Mesenchymal stem cell (in vitro differentiated cells and primary cell): ENCODE results near the gene PCDHB6.
A peak's percentile ranks its signal among the peaks of the same experiment; 100 is the strongest.
"Not testable (repeated sequence)": the region's sequence is repeated elsewhere in the genome, so short reads cannot be mapped to it uniquely, and the experiment has no call there.

Source experiments
- DNase-seq: peaks from one replicate; pipeline ENCODE4 v3.0.0-alpha.2; 2013
- H2AFZ ChIP-seq: one replicate; pipeline ENCODE4 v1.6.1; 2013; ENCODE audit warnings: low read depth, mild to moderate bottlenecking, control low read depth, inconsistent platforms, low read length, moderate library complexity
- H2AK5ac ChIP-seq: 2 replicates; pipeline ENCODE4 v1.6.1; 2013; ENCODE audit warnings: low read length, moderate library complexity, mild to moderate bottlenecking, inconsistent platforms; ENCODE audit not compliant: severe bottlenecking
- H2BK120ac ChIP-seq: one replicate; pipeline ENCODE4 v1.6.1; 2013; ENCODE audit warnings: low read depth, mild to moderate bottlenecking, inconsistent platforms, low read length, moderate library complexity
- H2BK12ac ChIP-seq, 2 experiments: one replicate each; pipeline ENCODE4 v1.6.1; 2013; ENCODE audit warnings: inconsistent platforms in 2 of 2, low read length in 2 of 2, mild to moderate bottlenecking in 2 of 2, moderate library complexity in 2 of 2, control low read depth in 1 of 2
- H2BK15ac ChIP-seq: one replicate; pipeline ENCODE4 v1.6.1; 2013; ENCODE audit warnings: mild to moderate bottlenecking, low read depth, inconsistent platforms; ENCODE audit not compliant: poor library complexity, severe bottlenecking
- H2BK5ac ChIP-seq: 2 replicates; pipeline ENCODE4 v1.6.1; 2013; ENCODE audit warnings: low read depth, mild to moderate bottlenecking, low read length, control low read depth, inconsistent platforms; ENCODE audit not compliant: poor library complexity, severe bottlenecking
- H3K14ac ChIP-seq, 2 experiments: one replicate each; pipeline ENCODE4 v1.6.1; 2013; ENCODE audit warnings: inconsistent platforms in 2 of 2, low read length in 2 of 2, control low read depth in 1 of 2, mild to moderate bottlenecking in 1 of 2, moderate library complexity in 1 of 2
- H3K18ac ChIP-seq, 2 experiments: one replicate each; pipeline ENCODE4 v1.6.1; 2013; ENCODE audit warnings: inconsistent platforms in 2 of 2, low read length in 2 of 2, control low read depth in 1 of 2, low read depth in 1 of 2, mild to moderate bottlenecking in 1 of 2
- H3K23ac ChIP-seq, 2 experiments: one replicate each; pipeline ENCODE4 v1.6.1; 2013; ENCODE audit warnings: inconsistent platforms in 2 of 2, low read length in 2 of 2, mild to moderate bottlenecking in 2 of 2, moderate library complexity in 2 of 2, control low read depth in 1 of 2
- H3K27ac ChIP-seq: 2 replicates; pipeline ENCODE4 v1.5.1; 2013; ENCODE audit warnings: mild to moderate bottlenecking, moderate library complexity, low read length, control low read depth, inconsistent platforms; ENCODE audit not compliant: poor library complexity, severe bottlenecking
- H3K27me3 ChIP-seq, 2 experiments: 2 replicates each; pipeline versions ENCODE4 v1.6.1 to v1.7.0; 2013; ENCODE audit warnings: low read length in 2 of 2, mild to moderate bottlenecking in 2 of 2, moderate library complexity in 2 of 2, control low read depth in 1 of 2, inconsistent platforms in 1 of 2; ENCODE audit not compliant: control insufficient read depth in 1 of 2, insufficient read depth in 1 of 2
- H3K36me3 ChIP-seq, 2 experiments: 2 replicates each; pipeline versions ENCODE4 v1.6.1 to v1.7.0; 2013; ENCODE audit warnings: low read length in 2 of 2, control low read depth in 1 of 2, inconsistent platforms in 1 of 2, low read depth in 1 of 2, mild to moderate bottlenecking in 1 of 2; ENCODE audit not compliant: insufficient read depth in 2 of 2, control insufficient read depth in 1 of 2
- H3K4ac ChIP-seq, 2 experiments: one replicate each; pipeline ENCODE4 v1.6.1; 2013; ENCODE audit warnings: inconsistent platforms in 2 of 2, low read length in 2 of 2, mild to moderate bottlenecking in 2 of 2, moderate library complexity in 2 of 2, control low read depth in 1 of 2, low read depth in 1 of 2
- H3K4me1 ChIP-seq: 2 replicates; pipeline ENCODE4 v1.6.1; 2013; ENCODE audit warnings: low read depth, low read length, control low read depth; ENCODE audit not compliant: control insufficient read depth, insufficient read depth
- H3K4me2 ChIP-seq: 2 replicates; pipeline ENCODE4 v1.6.1; 2013; ENCODE audit warnings: low read length, mild to moderate bottlenecking, inconsistent platforms; ENCODE audit not compliant: poor library complexity, severe bottlenecking
- H3K4me3 ChIP-seq, 2 experiments: 2 replicates each; pipeline versions ENCODE4 v1.5.1 to v1.7.0; 2013; ENCODE audit warnings: low read length in 2 of 2, mild to moderate bottlenecking in 2 of 2, control low read depth in 1 of 2, low read depth in 1 of 2; ENCODE audit not compliant: insufficient read depth in 1 of 2
- H3K79me1 ChIP-seq: replicated peaks from 2 replicates; pipeline ENCODE4 v1.6.1; 2013; ENCODE audit warnings: mild to moderate bottlenecking, control low read depth, low read length, inconsistent platforms; ENCODE audit not compliant: poor library complexity, severe bottlenecking
- H3K9ac ChIP-seq: 2 replicates; pipeline ENCODE4 v1.7.0; 2013; ENCODE audit warnings: mild to moderate bottlenecking, low read length, moderate library complexity
- H3K9me3 ChIP-seq: 2 replicates; pipeline ENCODE4 v1.7.0; 2013; ENCODE audit warnings: mild to moderate bottlenecking, low read length; ENCODE audit not compliant: control insufficient read depth
- H4K8ac ChIP-seq: one replicate; pipeline ENCODE4 v1.6.1; 2013; ENCODE audit warnings: inconsistent platforms, mild to moderate bottlenecking, low read length, moderate library complexity
- H4K91ac ChIP-seq: one replicate; pipeline ENCODE4 v1.6.1; 2013; ENCODE audit warnings: mild to moderate bottlenecking, low read length, inconsistent platforms
- WGBS: methylation state at CpG from one replicate; pipeline ENCODE4 v1.1.7; 2013; ENCODE audit warnings: mixed read lengths; 5-methylcytosine and 5-hydroxymethylcytosine counted together

PCDHB6 gene

GRCh38 chr5:141102471-141102870, 47.4 kb upstream of the PCDHB6 start:
- WGBS: 100% methylated on average over 13 of the region's 38 CpGs
- H2BK120ac ChIP-seq, H2BK15ac ChIP-seq, H3K4me2 ChIP-seq, DNase-seq, H3K14ac ChIP-seq, H4K8ac ChIP-seq, H2AK5ac ChIP-seq, H3K18ac ChIP-seq, H3K9ac ChIP-seq, H2AFZ ChIP-seq, H2BK5ac ChIP-seq, H2BK12ac ChIP-seq, H3K4me3 ChIP-seq, H3K27ac ChIP-seq, H3K23ac ChIP-seq, H3K27me3 ChIP-seq, H3K4ac ChIP-seq, H4K91ac ChIP-seq, H3K4me1 ChIP-seq: not testable (repeated sequence)
- Histone ChIP-seq H3K36me3 (peaks cover 0 to 26% of the 10 kb centered on the region in 2 experiments), H3K9me3 (peaks cover 30% of the 10 kb centered on the region), H3K79me1 (peaks cover 17% of the 10 kb centered on the region)

GRCh38 chr5:141105350-141105749, 44.5 kb upstream of the PCDHB6 start:
- H4K91ac ChIP-seq: no peak overlapping the region
- no peaks in the 10 kb centered on the region for H3K4me1 ChIP-seq
- WGBS: 83% methylated on average over 1 of the region's 2 CpGs
- H2BK120ac ChIP-seq: no peak overlapping the region
- no peak overlapping the region for H3K18ac ChIP-seq
- no peak overlapping the region for H3K4me3 ChIP-seq
- H3K4ac ChIP-seq: no peak overlapping the region
- H3K9ac ChIP-seq: no peak overlapping the region
- H3K23ac ChIP-seq: no peak overlapping the region
- no peak overlapping the region for H2AK5ac ChIP-seq
- no peak for DNase-seq
- H3K14ac ChIP-seq: no peak overlapping the region
- H3K27ac ChIP-seq: no peak overlapping the region
- no peak overlapping the region for H4K8ac ChIP-seq
- no peak overlapping the region for H2AFZ ChIP-seq
- H3K36me3 ChIP-seq: peaks cover 0 to 23% of the 10 kb centered on the region in 2 experiments
- H3K4me2 ChIP-seq: no peak overlapping the region
- no peak overlapping the region for H2BK15ac ChIP-seq
- peaks cover 51% of the 10 kb centered on the region for H3K9me3 ChIP-seq
- peaks cover 20% of the 10 kb centered on the region for H3K79me1 ChIP-seq
- no peak overlapping the region for H2BK5ac ChIP-seq
- no peak overlapping the region for H2BK12ac ChIP-seq
- H3K27me3 ChIP-seq: no peaks in the 10 kb centered on the region

GRCh38 chr5:141119250-141119649, 30.6 kb upstream of the PCDHB6 start:
- Histone ChIP-seq H3K9ac (no peak overlapping the region), H4K91ac (no peak overlapping the region), H3K4ac (no peak overlapping the region), H2BK120ac (no peak overlapping the region), H4K8ac (no peak overlapping the region), H3K79me1 (no peaks in the 10 kb centered on the region), H3K27ac (no peak overlapping the region), H3K18ac (no peak overlapping the region), H3K4me1 (no peaks in the 10 kb centered on the region), H2AK5ac (no peak overlapping the region), H3K4me2 (no peak overlapping the region), H3K36me3 (peaks cover 0 to 12% of the 10 kb centered on the region in 2 experiments), H2BK15ac (no peak overlapping the region), H3K23ac (no peak overlapping the region), H2AFZ (no peak overlapping the region), H3K4me3 (no peak overlapping the region), H3K27me3 (no peaks in the 10 kb centered on the region), H2BK5ac (no peak overlapping the region), H3K14ac (no peak overlapping the region), H3K9me3 (peaks cover 61% of the 10 kb centered on the region), H2BK12ac (no peak overlapping the region)
- no peak for DNase-seq
- WGBS: no CpG with 5 or more reads among the region's 2 CpGs

DNA sequence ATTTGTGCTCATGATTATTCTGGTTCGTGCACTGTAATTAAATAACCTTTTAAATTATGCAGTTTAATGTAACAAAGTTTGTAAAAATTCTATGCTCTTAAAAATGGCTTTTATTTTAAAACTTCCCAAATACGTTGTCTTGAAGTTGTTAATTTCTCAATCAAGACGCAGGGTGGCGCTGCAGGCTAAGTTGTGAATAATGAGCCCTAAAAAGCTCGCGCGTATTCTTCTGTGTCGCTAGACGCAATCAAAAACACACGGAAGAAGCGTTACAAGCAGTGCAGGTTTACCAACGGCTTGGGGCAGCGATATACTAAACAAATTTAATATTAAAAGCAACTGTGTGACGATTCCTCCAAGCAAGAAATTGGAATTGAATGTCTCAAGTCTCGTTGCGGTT, 28.3 kb upstream of the PCDHB6 start, which contains the start of gene PCDHB4:
PCDHB4 (plus strand) TSS at position 256 of the 400 bp plus-strand sequence. CDS start 181 bp downstream, outside the sequence.
- Histone ChIP-seq H3K9me3 (peaks cover 65% of the 10 kb centered on the region), H2AFZ (no peak within 1 kb of the TSS), H3K4ac (no peak within 1 kb of the TSS), H2AK5ac (no peak within 1 kb of the TSS), H3K4me3 (peak within 1 kb of the TSS in 1 of 2 experiments; percentile 64), H3K4me2 (no peak within 1 kb of the TSS), H3K9ac (peak within 1 kb of the TSS; percentile 61), H2BK12ac (no peak within 1 kb of the TSS), H3K27ac (no peak within 1 kb of the TSS), H3K27me3 (no peaks in the 10 kb centered on the region), H3K79me1 (no peaks in the 10 kb centered on the region), H2BK15ac (no peak within 1 kb of the TSS), H3K36me3 (peaks cover 0 to 12% of the 10 kb centered on the region in 2 experiments), H3K4me1 (no peaks in the 10 kb centered on the region), H2BK120ac (no peak within 1 kb of the TSS), H4K8ac (no peak within 1 kb of the TSS), H3K18ac (no peak within 1 kb of the TSS), H3K14ac (no peak within 1 kb of the TSS), H3K23ac (no peak within 1 kb of the TSS), H2BK5ac (no peak within 1 kb of the TSS), H4K91ac (no peak within 1 kb of the TSS)
- no peak for DNase-seq
- 64% methylated on average over 15 of the region's 16 CpGs for WGBS
